ENCODE measurements around the gene PCSK5. TPM values are rescaled to one million over a fixed set of nuclear protein-coding genes. Genes with fewer than 3 reads are reported as not detected.

Gene PCSK5
- total RNA-seq, 5 donors from 2014 or later (not counting 1 experiment from before 2014, with no cell fraction given), result 9.1 to 24.1 (median 12.7) TPM

GRCh38 chr9:75990576-75991304 is 100.3 kb downstream of the PCSK5 start:
- CTCF ChIA-PET, result no interaction called here
- no peak overlapping the region for H3K4me3 Mint-ChIP-seq
- no peaks in the 10 kb centered on the region for H3K27me3 Mint-ChIP-seq
- Histone ChIP-seq H3K4me1 (ENCODE audit: control insufficient read depth in 1 of 2, extremely low read depth in 1 of 2, insufficient read depth in 2 of 2, low read length in 2 of 2) (no peaks in the 10 kb centered on the region), H3K9me3 (no peaks in the 10 kb centered on the region), H3K4me3 (ENCODE audit: control insufficient read depth in 1 of 2, extremely low read depth in 1 of 2, low read length in 1 of 2) (no peak overlapping the region), H3K27me3 (replicated peaks in 1 of 2; ENCODE audit: control insufficient read depth in 2 of 2, extremely low read depth in 1 of 2, insufficient read depth in 2 of 2, low read length in 1 of 2) (no peaks in the 10 kb centered on the region), H3K27ac (ENCODE audit: low read length) (no peak overlapping the region), H3K36me3 (ENCODE audit: control insufficient read depth in 2 of 2, extremely low read depth in 1 of 2, insufficient read depth in 1 of 2, low read length in 1 of 2) (peaks cover 0 to 2% of the 10 kb centered on the region in 2 donors)
- 49% methylated on average over 3 of the region's 6 CpGs for WGBS (ENCODE audit: insufficient coverage)
- H3K4me1 Mint-ChIP-seq, result peaks cover 19 to 47% (median 24%) of the 10 kb centered on the region in 3 donors
- H3K9me3 Mint-ChIP-seq, result no peaks in the 10 kb centered on the region
- peaks cover 48% of the 10 kb centered on the region for H3K36me3 Mint-ChIP-seq
- no peak overlapping the region for H3K27ac Mint-ChIP-seq
- no peak for DNase-seq
- no peak for ATAC-seq (replicated peaks in 1 of 4)
- POLR2A ChIA-PET, result no interaction called here

GRCh38 chr9:75992482-75993206 is 102.2 kb downstream of the PCSK5 start:
- Histone ChIP-seq H3K27me3 (replicated peaks in 1 of 2; ENCODE audit: control insufficient read depth in 2 of 2, extremely low read depth in 1 of 2, insufficient read depth in 2 of 2, low read length in 1 of 2) (no peaks in the 10 kb centered on the region), H3K4me1 (ENCODE audit: control insufficient read depth in 1 of 2, extremely low read depth in 1 of 2, insufficient read depth in 2 of 2, low read length in 2 of 2) (no peaks in the 10 kb centered on the region), H3K36me3 (ENCODE audit: control insufficient read depth in 2 of 2, extremely low read depth in 1 of 2, insufficient read depth in 1 of 2, low read length in 1 of 2) (no peaks in the 10 kb centered on the region), H3K27ac (ENCODE audit: low read length) (no peak overlapping the region), H3K4me3 (ENCODE audit: control insufficient read depth in 1 of 2, extremely low read depth in 1 of 2, low read length in 1 of 2) (no peak overlapping the region), H3K9me3 (no peaks in the 10 kb centered on the region)
- ChIA-PET CTCF (no interaction called here), POLR2A (no interaction called here)
- no peak overlapping the region for H3K4me3 Mint-ChIP-seq
- H3K27me3 Mint-ChIP-seq, result no peaks in the 10 kb centered on the region
- peaks cover 31% of the 10 kb centered on the region for H3K36me3 Mint-ChIP-seq
- peaks cover 24 to 45% (median 36%) of the 10 kb centered on the region in 3 donors for H3K4me1 Mint-ChIP-seq
- WGBS (ENCODE audit: insufficient coverage), result 56% methylated on average over 6 of the region's 8 CpGs
- no peak overlapping the region for H3K27ac Mint-ChIP-seq
- DNase-seq (no peak), ATAC-seq (replicated peaks in 1 of 4) (no peak)
- H3K9me3 Mint-ChIP-seq, result no peaks in the 10 kb centered on the region

GRCh38 chr9:75993434-75993833 is 103.0 kb downstream of the PCSK5 start:
- no peaks in the 10 kb centered on the region for H3K27me3 Mint-ChIP-seq
- Histone ChIP-seq H3K27me3 (replicated peaks in 1 of 2; ENCODE audit: control insufficient read depth in 2 of 2, extremely low read depth in 1 of 2, insufficient read depth in 2 of 2, low read length in 1 of 2) (no peaks in the 10 kb centered on the region), H3K27ac (ENCODE audit: low read length) (no peak overlapping the region), H3K4me3 (ENCODE audit: control insufficient read depth in 1 of 2, extremely low read depth in 1 of 2, low read length in 1 of 2) (no peak overlapping the region), H3K4me1 (ENCODE audit: control insufficient read depth in 1 of 2, extremely low read depth in 1 of 2, insufficient read depth in 2 of 2, low read length in 2 of 2) (no peaks in the 10 kb centered on the region), H3K36me3 (ENCODE audit: control insufficient read depth in 2 of 2, extremely low read depth in 1 of 2, insufficient read depth in 1 of 2, low read length in 1 of 2) (no peaks in the 10 kb centered on the region), H3K9me3 (no peaks in the 10 kb centered on the region)
- no peaks in the 10 kb centered on the region for H3K9me3 Mint-ChIP-seq
- WGBS (ENCODE audit: insufficient coverage), result 81% methylated on average over 3 of the region's 3 CpGs
- peaks cover 22 to 42% (median 36%) of the 10 kb centered on the region in 3 donors for H3K4me1 Mint-ChIP-seq
- no peak overlapping the region for H3K4me3 Mint-ChIP-seq
- H3K36me3 Mint-ChIP-seq, result peaks cover 32% of the 10 kb centered on the region
- no peak for DNase-seq
- no peak for ATAC-seq (replicated peaks in 1 of 4)
- H3K27ac Mint-ChIP-seq, result no peak overlapping the region
- ChIA-PET POLR2A (no interaction called here), CTCF (no interaction called here)

- CTCF ChIA-PET, result no interaction called here
- Histone ChIP-seq H3K9me3 (no peaks in the 10 kb centered on the region), H3K4me3 (ENCODE audit: control insufficient read depth in 1 of 2, extremely low read depth in 1 of 2, low read length in 1 of 2) (no peak overlapping the region), H3K4me1 (ENCODE audit: control insufficient read depth in 1 of 2, extremely low read depth in 1 of 2, insufficient read depth in 2 of 2, low read length in 2 of 2) (no peaks in the 10 kb centered on the region), H3K27me3 (replicated peaks in 1 of 2; ENCODE audit: control insufficient read depth in 2 of 2, extremely low read depth in 1 of 2, insufficient read depth in 2 of 2, low read length in 1 of 2) (no peaks in the 10 kb centered on the region), H3K36me3 (ENCODE audit: control insufficient read depth in 2 of 2, extremely low read depth in 1 of 2, insufficient read depth in 1 of 2, low read length in 1 of 2) (no peaks in the 10 kb centered on the region), H3K27ac (ENCODE audit: low read length) (no peak overlapping the region)
- H3K9me3 Mint-ChIP-seq, result no peaks in the 10 kb centered on the region
- no peak overlapping the region for H3K4me3 Mint-ChIP-seq
- no peak overlapping the region for H3K27ac Mint-ChIP-seq
- DNase-seq (no peak), ATAC-seq (replicated peaks in 1 of 4) (no peak)
- peaks cover 15 to 33% (median 29%) of the 10 kb centered on the region in 3 donors for H3K4me1 Mint-ChIP-seq
- peaks cover 27% of the 10 kb centered on the region for H3K36me3 Mint-ChIP-seq
- H3K27me3 Mint-ChIP-seq, result no peaks in the 10 kb centered on the region
- POLR2A ChIA-PET, result no interaction called here
Observed at GRCh38 chr9:75995066-75995465, 104.6 kb downstream of the PCSK5 start.

- ChIA-PET POLR2A (interaction anchor here in 1 of 2 donors (0.6 kb wide), 1 partner anchor 1070 kb away, joined by 4 read pairs; no protein-coding TSS in a partner anchor), CTCF (interaction anchor here in 1 of 2 donors (0.7 kb wide), 1 partner anchor 37 kb away, joined by 3 read pairs; no protein-coding TSS in a partner anchor)
- H3K4me3 ChIP-seq (ENCODE audit: control insufficient read depth in 1 of 2, extremely low read depth in 1 of 2, low read length in 1 of 2), result no peak overlapping the region
- H3K36me3 ChIP-seq (ENCODE audit: control insufficient read depth in 2 of 2, extremely low read depth in 1 of 2, insufficient read depth in 1 of 2, low read length in 1 of 2), result no peaks in the 10 kb centered on the region
- H3K9me3 ChIP-seq, result no peaks in the 10 kb centered on the region
- Mint-ChIP-seq H3K4me3 (no peak overlapping the region), H3K9me3 (no peaks in the 10 kb centered on the region), H3K36me3 (peaks cover 19% of the 10 kb centered on the region), H3K4me1 (peaks cover 20 to 43% (median 39%) of the 10 kb centered on the region in 3 donors), H3K27ac (no peak overlapping the region), H3K27me3 (no peaks in the 10 kb centered on the region)
- no peaks in the 10 kb centered on the region for H3K27me3 ChIP-seq (replicated peaks in 1 of 2; ENCODE audit: control insufficient read depth in 2 of 2, extremely low read depth in 1 of 2, insufficient read depth in 2 of 2, low read length in 1 of 2)
- ATAC-seq (replicated peaks in 1 of 4), result no peak
- H3K4me1 ChIP-seq (ENCODE audit: control insufficient read depth in 1 of 2, extremely low read depth in 1 of 2, insufficient read depth in 2 of 2, low read length in 2 of 2), result no peaks in the 10 kb centered on the region
- H3K27ac ChIP-seq (ENCODE audit: low read length), result no peak overlapping the region
- no peak for DNase-seq
Observed at GRCh38 chr9:75996726-75997125, 106.3 kb downstream of the PCSK5 start.

- H3K36me3 ChIP-seq (ENCODE audit: control insufficient read depth in 2 of 2, extremely low read depth in 1 of 2, insufficient read depth in 1 of 2, low read length in 1 of 2), result no peaks in the 10 kb centered on the region
- Mint-ChIP-seq H3K4me1 (peaks cover 20 to 48% (median 43%) of the 10 kb centered on the region in 3 donors), H3K36me3 (peaks cover 19% of the 10 kb centered on the region), H3K27me3 (no peaks in the 10 kb centered on the region), H3K9me3 (no peaks in the 10 kb centered on the region), H3K27ac (no peak overlapping the region), H3K4me3 (no peak overlapping the region)
- DNase-seq, result no peak
- H3K4me3 ChIP-seq (ENCODE audit: control insufficient read depth in 1 of 2, extremely low read depth in 1 of 2, low read length in 1 of 2), result no peak overlapping the region
- H3K27ac ChIP-seq (ENCODE audit: low read length), result no peak overlapping the region
- whole genome bisulfite sequencing (ENCODE audit: insufficient coverage), result 88% methylated on average over 1 of the region's 1 CpG
- ChIA-PET POLR2A (interaction anchor here in 1 of 2 donors (0.6 kb wide), 1 partner anchor 1071 kb away, joined by 4 read pairs; no protein-coding TSS in a partner anchor), CTCF (interaction anchor here in 1 of 2 donors (0.7 kb wide), 1 partner anchor 38 kb away, joined by 3 read pairs; no protein-coding TSS in a partner anchor)
- no peak for ATAC-seq (replicated peaks in 1 of 4)
- no peaks in the 10 kb centered on the region for H3K4me1 ChIP-seq (ENCODE audit: control insufficient read depth in 1 of 2, extremely low read depth in 1 of 2, insufficient read depth in 2 of 2, low read length in 2 of 2)
- H3K9me3 ChIP-seq, result no peaks in the 10 kb centered on the region
- H3K27me3 ChIP-seq (replicated peaks in 1 of 2; ENCODE audit: control insufficient read depth in 2 of 2, extremely low read depth in 1 of 2, insufficient read depth in 2 of 2, low read length in 1 of 2), result no peaks in the 10 kb centered on the region
Observed at GRCh38 chr9:75997206-75997605, 106.7 kb downstream of the PCSK5 start.
